GM23338 (cell line): ENCODE results near the gene ZACN. TPM values are rescaled to one million over a fixed set of nuclear protein-coding genes. Genes with fewer than 3 reads are reported as not detected.

Source experiments
- ATAC-seq: fragments of 200-7000 bp; cut with Tn5 transposase; 3 replicates; pipeline ENCODE4 v1.9.1; 2020
- DNase-seq: peaks from one replicate; pipeline ENCODE4 v3.0.0-alpha.2; 2015; ENCODE audit warnings: low spot score
- H2AFZ ChIP-seq: fragments of 200-600 bp; sonication (generic); 2 replicates; pipeline ENCODE4 v1.8.0; 2016; ENCODE audit warnings: antibody characterized with exemption, mild to moderate bottlenecking, moderate library complexity
- H3F3A ChIP-seq: fragments of 200-600 bp; sonication (generic); replicated peaks from 2 replicates; pipeline ENCODE4 v1.8.0; 2017; ENCODE audit warnings: antibody characterized with exemption, mixed run types, low read depth
- H3K27ac ChIP-seq: fragments of 200-600 bp; sonication (generic); 2 replicates; pipeline ENCODE4 v1.6.1; 2016; ENCODE audit warnings: low read depth
- H3K27me3 ChIP-seq: fragments of 200-600 bp; sonication (generic); 2 replicates; pipeline ENCODE4 v1.8.0; 2016; ENCODE audit warnings: mild to moderate bottlenecking, mixed run types, moderate library complexity; ENCODE audit not compliant: insufficient read depth
- H3K36me3 ChIP-seq: fragments of 200-600 bp; sonication (generic); 2 replicates; pipeline ENCODE4 v1.8.0; 2016; ENCODE audit warnings: mild to moderate bottlenecking; ENCODE audit not compliant: insufficient read depth
- H3K4me1 ChIP-seq: fragments of 200-600 bp; sonication (generic); 2 replicates; pipeline ENCODE4 v1.8.0; 2016; ENCODE audit warnings: mild to moderate bottlenecking, moderate library complexity; ENCODE audit not compliant: insufficient read depth
- H3K4me2 ChIP-seq: fragments of 200-600 bp; sonication (generic); 2 replicates; pipeline ENCODE4 v1.7.1; 2017; ENCODE audit warnings: mixed run types
- H3K4me3 ChIP-seq: fragments of 200-600 bp; sonication (generic); 2 replicates; pipeline ENCODE4 v1.6.1; 2016; ENCODE audit warnings: mixed run types
- H3K79me2 ChIP-seq: fragments of 200-600 bp; sonication (generic); replicated peaks from 2 replicates; pipeline ENCODE4 v1.8.0; 2017; ENCODE audit warnings: mild to moderate bottlenecking; ENCODE audit not compliant: insufficient read depth
- H3K9me2 ChIP-seq: fragments of 200-600 bp; sonication (generic); 2 replicates; pipeline ENCODE4 v1.8.0; 2017; ENCODE audit not compliant: insufficient read depth
- H4K20me1 ChIP-seq: fragments of 200-600 bp; sonication (generic); replicated peaks from 2 replicates; pipeline ENCODE4 v1.8.0; 2017; ENCODE audit warnings: mild to moderate bottlenecking; ENCODE audit not compliant: insufficient read depth
- H3K27ac Mint-ChIP-seq: 2 replicates; pipeline ENCODE4 v1.8.0; 2020; ENCODE audit warnings: inconsistent platforms, mild to moderate bottlenecking, moderate library complexity, mixed read lengths
- H3K27me3 Mint-ChIP-seq: 3 replicates; pipeline ENCODE4 v1.8.0; 2022; ENCODE audit warnings: low read depth, mild to moderate bottlenecking, moderate library complexity, mixed read lengths, inconsistent platforms; ENCODE audit not compliant: insufficient read depth, poor library complexity
- H3K36me3 Mint-ChIP-seq: 3 replicates; pipeline ENCODE4 v1.8.0; 2021; ENCODE audit warnings: low read depth, mild to moderate bottlenecking, inconsistent platforms, moderate library complexity, mixed read lengths
- H3K4me1 Mint-ChIP-seq: 3 replicates; pipeline ENCODE4 v1.8.0; 2020; ENCODE audit warnings: mild to moderate bottlenecking, inconsistent platforms, mixed read lengths
- H3K4me3 Mint-ChIP-seq: 3 replicates; pipeline ENCODE4 v1.8.0; 2021; ENCODE audit warnings: moderate library complexity, mild to moderate bottlenecking, inconsistent platforms, mixed read lengths
- H3K9me3 Mint-ChIP-seq: 3 replicates; pipeline ENCODE4 v1.8.0; 2020; ENCODE audit warnings: moderate library complexity, mild to moderate bottlenecking, inconsistent platforms, mixed read lengths
- EZH2 ChIP-seq: fragments of 200-600 bp; sonication (generic); IDR thresholded peaks from one replicate; pipeline ENCODE4 v1.8.0; 2017; ENCODE audit warnings: antibody characterized with exemption, mild to moderate bottlenecking, low read depth; ENCODE audit not compliant: unreplicated experiment
- EZH2phosphoT487 ChIP-seq: fragments of 200-600 bp; sonication (generic); IDR thresholded peaks from one replicate; pipeline ENCODE4 v1.8.1; 2018; ENCODE audit warnings: antibody characterized with exemption; ENCODE audit not compliant: unreplicated experiment
- POLR2AphosphoS5 ChIP-seq: IDR thresholded peaks from 2 replicates; pipeline ENCODE4 v1.6.1; 2016; ENCODE audit warnings: antibody characterized with exemption, low read depth
- STAT1 ChIP-seq: IDR thresholded peaks from one replicate; pipeline ENCODE4 v1.6.1; 2016; ENCODE audit warnings: antibody characterized with exemption; ENCODE audit not compliant: unreplicated experiment
- ZNF331 ChIP-seq: fragments of 250-450 bp; sonication (Bioruptor Pico); IDR thresholded peaks from 2 replicates; pipeline ENCODE4 v1.5.0; 2020; ENCODE audit warnings: low read depth, mild to moderate bottlenecking, moderate library complexity
- polyA plus RNA-seq: library from polyadenylated mRNA; unstranded; fragments of >200 nt; fragmentation: Nextera tagmentation; extraction: Ambion mirVana; gene quantifications from 2 replicates; pipeline ENCODE4 v1.2.1, GENCODE V29; 2016
- total RNA-seq: library from RNA; depleted of rRNA; stranded (reverse); fragments of >200 nt; shearing (Covaris generic); gene quantifications from 2 replicates; pipeline ENCODE4 v1.2.3, GENCODE V29; 2014
- TF ChIP-seq, protein P1 (sequence below), 2 experiments: fragments of 200-600 bp in 1 of 2; sonication (generic) in 1 of 2; conservative IDR thresholded peaks; 2 replicates each; pipeline versions ENCODE4 v1.5.1 to v1.6.1; 2016 to 2017; ENCODE audit warnings: antibody characterized with exemption in 2 of 2, low read depth in 2 of 2, mild to moderate bottlenecking in 2 of 2, moderate library complexity in 1 of 2
- TF ChIP-seq, protein P2 (sequence below): fragments of 250-450 bp; sonication (Bioruptor Pico); IDR thresholded peaks from 2 replicates; pipeline ENCODE4 v1.5.0; 2020; ENCODE audit warnings: mild to moderate bottlenecking, moderate library complexity

Gene ZACN
- total and polyA plus RNA-seq, 2 experiments from 2014 or later = 0.47 TPM; not detected in 1

DNA sequence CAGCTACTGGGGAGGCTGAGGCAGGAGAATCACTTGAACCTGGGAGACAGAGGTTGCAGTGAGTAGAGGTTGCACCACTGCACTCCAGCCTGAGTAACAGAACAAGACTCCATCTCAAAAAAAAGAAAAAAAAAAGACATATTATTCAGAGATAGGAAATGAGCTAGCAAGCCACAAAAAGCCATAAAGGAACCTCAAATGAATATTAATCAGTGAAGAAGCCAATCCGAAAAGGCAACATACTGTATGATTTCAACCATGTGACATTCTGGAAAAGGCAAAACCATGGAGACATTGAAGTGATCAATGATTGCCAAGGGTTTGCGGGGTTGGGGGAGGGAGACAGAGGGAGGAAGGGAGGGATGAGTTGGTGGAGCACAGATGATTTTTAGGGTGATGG lies 33.0 kb downstream of the ZACN start (continued):
- TF ChIP-seq, protein P1, sequence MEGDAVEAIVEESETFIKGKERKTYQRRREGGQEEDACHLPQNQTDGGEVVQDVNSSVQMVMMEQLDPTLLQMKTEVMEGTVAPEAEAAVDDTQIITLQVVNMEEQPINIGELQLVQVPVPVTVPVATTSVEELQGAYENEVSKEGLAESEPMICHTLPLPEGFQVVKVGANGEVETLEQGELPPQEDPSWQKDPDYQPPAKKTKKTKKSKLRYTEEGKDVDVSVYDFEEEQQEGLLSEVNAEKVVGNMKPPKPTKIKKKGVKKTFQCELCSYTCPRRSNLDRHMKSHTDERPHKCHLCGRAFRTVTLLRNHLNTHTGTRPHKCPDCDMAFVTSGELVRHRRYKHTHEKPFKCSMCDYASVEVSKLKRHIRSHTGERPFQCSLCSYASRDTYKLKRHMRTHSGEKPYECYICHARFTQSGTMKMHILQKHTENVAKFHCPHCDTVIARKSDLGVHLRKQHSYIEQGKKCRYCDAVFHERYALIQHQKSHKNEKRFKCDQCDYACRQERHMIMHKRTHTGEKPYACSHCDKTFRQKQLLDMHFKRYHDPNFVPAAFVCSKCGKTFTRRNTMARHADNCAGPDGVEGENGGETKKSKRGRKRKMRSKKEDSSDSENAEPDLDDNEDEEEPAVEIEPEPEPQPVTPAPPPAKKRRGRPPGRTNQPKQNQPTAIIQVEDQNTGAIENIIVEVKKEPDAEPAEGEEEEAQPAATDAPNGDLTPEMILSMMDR (conservative IDR thresholded peaks at IDR 0.05; ENCODE audit: low read depth in 2 of 2) = no peak
- TF ChIP-seq ZNF331 (CRISPR knock-in tag) (no peak), EZH2phosphoT487 (no peak), STAT1 (no peak), EZH2 (no peak)
- TF ChIP-seq, protein P2, sequence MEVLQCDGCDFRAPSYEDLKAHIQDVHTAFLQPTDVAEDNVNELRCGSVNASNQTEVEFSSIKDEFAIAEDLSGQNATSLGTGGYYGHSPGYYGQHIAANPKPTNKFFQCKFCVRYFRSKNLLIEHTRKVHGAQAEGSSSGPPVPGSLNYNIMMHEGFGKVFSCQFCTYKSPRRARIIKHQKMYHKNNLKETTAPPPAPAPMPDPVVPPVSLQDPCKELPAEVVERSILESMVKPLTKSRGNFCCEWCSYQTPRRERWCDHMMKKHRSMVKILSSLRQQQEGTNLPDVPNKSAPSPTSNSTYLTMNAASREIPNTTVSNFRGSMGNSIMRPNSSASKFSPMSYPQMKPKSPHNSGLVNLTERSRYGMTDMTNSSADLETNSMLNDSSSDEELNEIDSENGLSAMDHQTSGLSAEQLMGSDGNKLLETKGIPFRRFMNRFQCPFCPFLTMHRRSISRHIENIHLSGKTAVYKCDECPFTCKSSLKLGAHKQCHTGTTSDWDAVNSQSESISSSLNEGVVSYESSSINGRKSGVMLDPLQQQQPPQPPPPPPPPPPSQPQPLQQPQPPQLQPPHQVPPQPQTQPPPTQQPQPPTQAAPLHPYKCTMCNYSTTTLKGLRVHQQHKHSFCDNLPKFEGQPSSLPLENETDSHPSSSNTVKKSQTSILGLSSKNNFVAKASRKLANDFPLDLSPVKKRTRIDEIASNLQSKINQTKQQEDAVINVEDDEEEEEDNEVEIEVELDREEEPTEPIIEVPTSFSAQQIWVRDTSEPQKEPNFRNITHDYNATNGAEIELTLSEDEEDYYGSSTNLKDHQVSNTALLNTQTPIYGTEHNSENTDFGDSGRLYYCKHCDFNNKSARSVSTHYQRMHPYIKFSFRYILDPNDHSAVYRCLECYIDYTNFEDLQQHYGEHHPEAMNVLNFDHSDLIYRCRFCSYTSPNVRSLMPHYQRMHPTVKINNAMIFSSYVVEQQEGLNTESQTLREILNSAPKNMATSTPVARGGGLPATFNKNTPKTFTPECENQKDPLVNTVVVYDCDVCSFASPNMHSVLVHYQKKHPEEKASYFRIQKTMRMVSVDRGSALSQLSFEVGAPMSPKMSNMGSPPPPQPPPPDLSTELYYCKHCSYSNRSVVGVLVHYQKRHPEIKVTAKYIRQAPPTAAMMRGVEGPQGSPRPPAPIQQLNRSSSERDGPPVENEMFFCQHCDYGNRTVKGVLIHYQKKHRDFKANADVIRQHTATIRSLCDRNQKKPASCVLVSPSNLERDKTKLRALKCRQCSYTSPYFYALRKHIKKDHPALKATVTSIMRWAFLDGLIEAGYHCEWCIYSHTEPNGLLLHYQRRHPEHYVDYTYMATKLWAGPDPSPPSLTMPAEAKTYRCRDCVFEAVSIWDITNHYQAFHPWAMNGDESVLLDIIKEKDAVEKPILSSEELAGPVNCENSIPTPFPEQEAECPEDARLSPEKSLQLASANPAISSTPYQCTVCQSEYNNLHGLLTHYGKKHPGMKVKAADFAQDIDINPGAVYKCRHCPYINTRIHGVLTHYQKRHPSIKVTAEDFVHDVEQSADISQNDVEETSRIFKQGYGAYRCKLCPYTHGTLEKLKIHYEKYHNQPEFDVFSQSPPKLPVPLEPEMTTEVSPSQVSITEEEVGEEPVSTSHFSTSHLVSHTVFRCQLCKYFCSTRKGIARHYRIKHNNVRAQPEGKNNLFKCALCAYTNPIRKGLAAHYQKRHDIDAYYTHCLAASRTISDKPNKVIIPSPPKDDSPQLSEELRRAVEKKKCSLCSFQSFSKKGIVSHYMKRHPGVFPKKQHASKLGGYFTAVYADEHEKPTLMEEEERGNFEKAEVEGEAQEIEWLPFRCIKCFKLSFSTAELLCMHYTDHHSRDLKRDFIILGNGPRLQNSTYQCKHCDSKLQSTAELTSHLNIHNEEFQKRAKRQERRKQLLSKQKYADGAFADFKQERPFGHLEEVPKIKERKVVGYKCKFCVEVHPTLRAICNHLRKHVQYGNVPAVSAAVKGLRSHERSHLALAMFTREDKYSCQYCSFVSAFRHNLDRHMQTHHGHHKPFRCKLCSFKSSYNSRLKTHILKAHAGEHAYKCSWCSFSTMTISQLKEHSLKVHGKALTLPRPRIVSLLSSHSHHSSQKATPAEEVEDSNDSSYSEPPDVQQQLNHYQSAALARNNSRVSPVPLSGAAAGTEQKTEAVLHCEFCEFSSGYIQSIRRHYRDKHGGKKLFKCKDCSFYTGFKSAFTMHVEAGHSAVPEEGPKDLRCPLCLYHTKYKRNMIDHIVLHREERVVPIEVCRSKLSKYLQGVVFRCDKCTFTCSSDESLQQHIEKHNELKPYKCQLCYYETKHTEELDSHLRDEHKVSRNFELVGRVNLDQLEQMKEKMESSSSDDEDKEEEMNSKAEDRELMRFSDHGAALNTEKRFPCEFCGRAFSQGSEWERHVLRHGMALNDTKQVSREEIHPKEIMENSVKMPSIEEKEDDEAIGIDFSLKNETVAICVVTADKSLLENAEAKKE (CRISPR knock-in tag) = no peak

DNA sequence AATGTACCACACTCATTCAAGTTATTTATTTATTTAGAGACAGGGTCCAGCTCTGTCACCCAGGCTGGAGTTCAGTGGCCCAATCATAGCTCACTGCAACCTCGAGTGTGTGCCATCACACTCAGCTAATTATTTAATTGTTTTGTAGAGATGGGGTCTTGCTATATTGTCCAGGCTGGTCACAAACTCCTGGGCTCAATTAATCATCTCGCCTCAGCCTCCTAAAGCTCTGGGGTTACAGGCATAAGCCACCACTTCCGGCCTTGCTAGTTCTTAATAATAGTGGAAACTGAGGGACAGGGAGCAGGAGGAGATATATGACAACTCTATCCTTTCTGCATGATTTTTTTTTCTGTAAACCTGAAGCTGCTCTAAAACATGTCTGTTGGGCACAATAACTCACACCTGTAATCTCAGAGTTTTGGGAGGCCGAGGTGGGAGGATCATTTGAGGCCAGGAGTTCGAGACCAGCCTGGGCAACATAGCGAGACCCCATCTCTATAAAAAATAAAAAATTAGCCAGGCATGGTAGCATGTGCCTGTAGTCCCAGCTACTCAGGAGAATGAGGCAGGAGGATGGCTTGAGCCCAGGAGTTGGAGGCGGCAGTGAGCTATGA lies 36.3 kb downstream of the ZACN start:
- no peak overlapping the region for H3K4me2 ChIP-seq
- H3K9me2 ChIP-seq = no peaks in the 10 kb centered on the region
- ATAC-seq (no peak), DNase-seq (no peak)
- peaks cover 8% of the 10 kb centered on the region; the same call in 1 of the 2 replicates for H3K4me1 ChIP-seq
- no peak overlapping the region for H3K27ac ChIP-seq
- H3K27me3 ChIP-seq = no peaks in the 10 kb centered on the region
- peaks cover 4% of the 10 kb centered on the region; the same call in 2 of the 3 replicates for H3K9me3 Mint-ChIP-seq
- H3K36me3 Mint-ChIP-seq = no peaks in the 10 kb centered on the region
- H3K79me2 ChIP-seq = no peaks in the 10 kb centered on the region
- no peak overlapping the region for H3K4me3 ChIP-seq
- no peaks in the 10 kb centered on the region for H3K36me3 ChIP-seq
- peaks cover 8% of the 10 kb centered on the region for H3K4me1 Mint-ChIP-seq
- H4K20me1 ChIP-seq = no peaks in the 10 kb centered on the region
- peaks cover 7% of the 10 kb centered on the region; the same call in 1 of the 2 replicates for H3F3A ChIP-seq
- H3K4me3 Mint-ChIP-seq = no peak overlapping the region
- H2AFZ ChIP-seq = no peak overlapping the region
- H3K27me3 Mint-ChIP-seq = peaks cover 10% of the 10 kb centered on the region
- H3K27ac Mint-ChIP-seq = no peak overlapping the region
- TF ChIP-seq POLR2AphosphoS5 = no peak
- TF ChIP-seq, protein P1 (conservative IDR thresholded peaks at IDR 0.05; ENCODE audit: low read depth in 2 of 2) = no peak
